ENCODE data around the gene CASTOR1.

DNA sequence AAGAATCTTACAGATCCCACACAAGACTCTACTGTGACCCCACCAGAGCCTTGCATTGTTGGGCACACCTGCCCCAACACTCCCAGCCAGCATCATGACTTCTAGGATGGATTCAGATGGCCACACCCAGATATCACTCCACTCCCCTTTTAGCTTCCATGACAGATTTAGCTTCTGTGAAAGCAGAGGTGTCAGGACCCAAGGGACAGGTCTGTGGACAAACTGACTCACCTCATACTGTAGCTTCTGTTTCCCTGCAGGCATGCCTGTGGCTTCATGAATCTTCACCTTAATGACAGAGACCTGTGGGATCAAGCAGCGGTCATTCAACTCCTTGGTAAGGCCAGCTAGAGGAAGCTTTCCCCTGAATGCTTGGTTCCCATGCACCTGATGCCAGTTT is 45.9 kb upstream of the CASTOR1 start:
- no peak for TF ChIP-seq POLR2A (IDR thresholded peaks at IDR 0.05; ENCODE audit: low read length)
- no peak for TF ChIP-seq GATA1 (IDR thresholded peaks at IDR 0.05; ENCODE audit: low read depth, low read length)
